Right kidney (tissue), 1 donor: ENCODE data around the gene DCANP1.
A peak's percentile ranks its signal among the peaks of the same experiment; 100 is the strongest.

Source experiments
- DNase-seq: peaks from one replicate; pipeline ENCODE4 v3.0.0-alpha.2; 2016

The DCANP1 gene

GRCh38 chr5:135480511-135480910 is 33.4 kb upstream of the DCANP1 start:
- DNase-seq, result no peak

DNA sequence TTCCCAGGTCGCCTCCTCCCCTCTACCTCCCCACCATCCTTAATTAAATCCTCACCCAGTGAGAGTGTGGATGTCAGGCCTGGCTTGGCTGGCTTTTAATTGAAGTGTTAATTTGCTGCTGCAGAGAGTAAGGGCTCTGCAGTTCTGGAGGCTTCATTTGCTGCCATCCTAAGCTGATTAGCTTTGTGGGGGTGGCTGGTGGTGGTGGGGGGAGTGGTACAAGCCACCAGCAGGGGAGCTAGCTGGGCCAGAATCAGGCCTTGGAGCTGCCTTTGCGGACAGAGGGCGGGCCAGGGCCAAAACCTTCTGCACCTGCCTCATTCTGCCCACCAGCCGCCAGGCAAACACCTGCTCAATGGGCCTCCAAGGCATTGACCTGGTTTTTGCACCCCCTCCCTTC is 31.8 kb upstream of the DCANP1 start:
- DNase-seq, result no peak

- DNase-seq, result no peak
Observed at GRCh38 chr5:135477613-135478066, 30.5 kb upstream of the DCANP1 start.

- no peak for DNase-seq
Observed at GRCh38 chr5:135476615-135477581, 29.8 kb upstream of the DCANP1 start.

- DNase-seq, result no peak
Observed at GRCh38 chr5:135473956-135474670, 27.0 kb upstream of the DCANP1 start.

- DNase-seq, result no peak
Observed at GRCh38 chr5:135472141-135472540, 25.0 kb upstream of the DCANP1 start.

GRCh38 chr5:135471726-135472125 is 24.6 kb upstream of the DCANP1 start:
- no peak for DNase-seq

GRCh38 chr5:135469911-135470310 is 22.8 kb upstream of the DCANP1 start:
- DNase-seq, result no peak

- no peak for DNase-seq
Observed at GRCh38 chr5:135468541-135468940, 21.4 kb upstream of the DCANP1 start.

DNA sequence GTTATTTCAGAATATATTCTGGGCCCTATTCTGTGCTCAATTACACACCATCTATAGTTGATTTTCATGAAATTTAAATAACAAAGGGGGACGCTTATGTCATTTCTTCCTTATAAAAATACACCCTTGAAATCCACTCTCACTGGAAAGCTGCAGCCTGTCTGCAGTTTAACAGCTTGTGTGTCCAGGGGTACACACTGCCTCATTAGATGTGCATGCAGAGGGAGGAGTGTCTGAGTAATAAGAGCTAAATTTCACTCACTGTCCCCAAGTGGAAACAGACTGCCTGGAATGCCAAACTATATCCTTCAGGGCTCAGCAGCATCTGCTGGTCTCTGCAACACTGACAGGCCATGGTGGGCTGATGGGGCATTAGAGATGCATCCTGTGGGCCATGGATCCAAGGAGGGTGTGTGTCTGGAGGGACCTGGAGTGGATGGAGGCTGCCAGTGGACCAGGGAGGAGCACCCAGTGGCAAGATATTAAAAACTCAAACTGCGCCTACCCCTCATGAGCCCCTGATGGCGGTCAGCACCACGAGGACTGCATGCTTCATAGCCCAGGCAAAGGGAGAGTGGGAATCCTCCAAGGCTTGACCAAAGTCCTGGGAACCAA is 20.8 kb upstream of the DCANP1 start:
- no peak for DNase-seq

DNA sequence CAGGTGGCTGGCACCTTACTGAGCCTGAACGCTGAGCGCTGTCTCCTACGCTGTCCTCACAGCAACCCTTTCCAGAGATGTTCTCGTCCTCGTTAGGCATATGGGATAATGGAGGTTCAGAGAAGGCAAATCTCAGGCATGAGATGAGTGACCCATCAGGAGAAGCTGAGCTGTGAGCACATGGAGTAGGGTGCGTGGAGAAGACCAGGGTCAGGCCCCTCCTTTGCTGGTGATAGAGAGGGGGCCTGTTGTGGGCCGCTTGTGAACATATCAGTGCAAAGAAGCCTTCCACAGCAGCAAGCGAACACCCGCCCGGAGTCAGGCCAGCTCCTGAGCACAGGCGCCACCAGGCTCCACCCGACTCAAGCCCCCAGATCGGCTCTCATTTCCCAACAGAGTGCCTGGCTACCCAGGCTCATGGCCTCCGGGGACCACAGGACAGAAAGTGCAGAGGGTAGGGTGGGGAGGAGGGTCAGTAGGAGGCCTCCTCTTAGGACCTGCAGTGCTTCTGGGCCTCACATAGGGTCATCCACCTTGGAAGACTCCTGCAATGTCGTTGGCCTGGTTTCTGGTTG is 20.0 kb upstream of the DCANP1 start:
- no peak for DNase-seq

DNA sequence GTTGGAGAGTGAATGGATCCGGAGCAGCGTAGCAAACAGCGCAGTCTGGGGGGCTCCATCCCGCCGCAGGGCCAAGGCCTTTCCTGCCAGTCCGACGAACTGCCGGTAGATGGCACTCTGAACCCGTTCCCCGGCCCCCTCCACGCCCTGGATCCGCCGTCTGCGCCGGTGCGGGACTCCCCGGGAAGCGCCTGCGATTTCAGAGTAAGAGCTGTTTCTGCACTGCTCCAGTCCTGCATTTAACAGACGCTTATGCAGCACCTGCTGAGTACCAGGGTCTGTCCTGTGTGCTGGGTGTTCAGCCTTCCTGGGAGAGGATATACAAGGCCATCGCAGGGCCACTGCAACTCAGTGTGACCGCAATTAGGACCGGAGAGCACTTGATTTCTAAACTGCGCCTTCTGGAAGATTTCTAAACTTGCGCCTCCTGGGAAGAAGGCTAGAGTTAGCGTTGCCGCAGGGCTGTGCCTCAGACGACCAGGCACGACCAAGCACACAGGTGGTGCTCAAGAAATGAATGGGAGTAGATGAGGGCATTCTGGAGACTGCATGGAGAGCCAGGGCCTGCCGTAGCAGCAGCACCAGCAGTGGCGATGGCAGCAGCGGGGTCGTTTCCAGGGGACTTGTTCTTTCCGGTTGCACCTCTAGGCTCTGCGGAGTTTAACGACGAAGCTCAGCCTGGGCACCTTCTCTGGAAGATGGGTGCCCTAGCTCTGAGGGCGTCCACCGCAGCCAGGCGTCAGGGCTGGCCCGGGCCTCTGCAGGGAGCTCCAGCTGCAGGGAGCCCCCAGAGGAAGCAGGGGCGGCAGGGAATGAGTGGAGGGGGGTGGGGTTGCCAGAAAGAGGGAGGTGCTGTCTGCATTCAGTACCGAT is 19.3 kb upstream of the DCANP1 start:
- peak; percentile 71 for DNase-seq

DNA sequence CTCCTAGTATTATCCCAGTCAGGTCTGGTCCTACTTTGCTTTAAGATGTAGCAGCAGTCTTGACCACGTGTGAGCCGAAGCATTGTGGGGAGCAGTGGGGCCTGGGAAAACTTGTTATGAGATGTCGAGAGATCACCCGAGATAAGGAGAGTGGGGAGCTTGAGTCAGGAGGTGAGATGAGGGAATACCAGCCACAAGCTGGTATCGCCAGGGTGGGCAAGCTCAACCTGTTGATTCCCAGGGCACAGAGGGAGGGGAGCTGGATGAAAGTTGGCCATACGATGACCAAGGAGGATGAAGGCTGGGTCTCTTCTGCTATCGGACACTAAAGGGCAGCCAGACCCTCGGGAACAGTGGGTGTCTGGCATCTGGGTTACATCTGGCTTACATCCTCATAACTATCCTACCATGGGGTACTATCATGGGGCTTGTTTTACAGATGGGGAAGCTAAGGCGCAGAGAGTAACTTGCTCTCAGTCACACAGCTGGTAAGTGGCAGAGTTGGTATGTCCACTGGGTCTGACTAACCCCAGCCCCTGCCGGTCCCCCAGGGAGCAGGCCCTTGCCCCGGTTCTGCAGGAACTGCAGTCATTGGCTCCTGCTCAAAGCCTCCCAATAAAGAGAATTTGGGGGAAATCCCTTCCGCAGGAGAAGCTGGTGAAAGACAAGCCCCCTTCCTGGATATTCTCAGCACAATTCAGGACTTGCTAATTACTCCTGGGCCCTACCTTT is 18.4 kb upstream of the DCANP1 start:
- no peak for DNase-seq

GRCh38 chr5:135462304-135462703 is 15.2 kb upstream of the DCANP1 start:
- peak; percentile 39 for DNase-seq

DNA sequence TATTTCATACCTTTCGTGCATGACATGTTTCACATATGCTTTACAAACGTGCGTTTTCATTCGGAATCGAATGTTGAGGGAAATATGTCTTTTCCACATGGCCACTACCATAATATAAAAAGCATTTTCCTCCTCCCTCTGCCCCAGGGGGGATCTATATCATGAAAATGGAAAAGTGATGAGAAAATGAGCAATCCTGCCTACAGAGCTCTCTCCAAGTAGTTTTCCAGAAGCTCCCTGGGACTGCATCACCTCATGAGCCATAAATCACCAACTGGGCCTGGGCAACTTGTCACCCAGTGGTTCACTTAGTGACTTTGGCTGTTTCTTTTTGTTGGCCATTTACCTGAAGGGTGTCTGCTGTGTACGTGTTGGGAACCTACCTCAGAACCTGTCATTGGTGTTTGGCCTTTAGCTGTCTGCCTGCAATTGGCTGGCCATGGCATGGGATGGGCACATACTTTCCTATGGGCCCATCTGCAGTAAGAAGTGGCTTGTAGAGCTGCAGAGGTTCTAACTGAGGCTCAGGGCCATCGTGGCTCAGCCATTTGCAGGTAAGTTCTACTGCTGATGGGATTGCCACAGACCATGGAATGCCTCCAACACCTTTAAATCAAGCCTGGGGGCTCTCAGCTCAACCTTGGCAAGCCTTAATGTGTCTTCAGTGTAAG is 14.5 kb upstream of the DCANP1 start:
- DNase-seq, result no peak

- DNase-seq, result no peak
Observed at GRCh38 chr5:135460246-135461033, 13.3 kb upstream of the DCANP1 start.

- DNase-seq, result no peak
Observed at GRCh38 chr5:135458921-135459331, 11.8 kb upstream of the DCANP1 start.

DNA sequence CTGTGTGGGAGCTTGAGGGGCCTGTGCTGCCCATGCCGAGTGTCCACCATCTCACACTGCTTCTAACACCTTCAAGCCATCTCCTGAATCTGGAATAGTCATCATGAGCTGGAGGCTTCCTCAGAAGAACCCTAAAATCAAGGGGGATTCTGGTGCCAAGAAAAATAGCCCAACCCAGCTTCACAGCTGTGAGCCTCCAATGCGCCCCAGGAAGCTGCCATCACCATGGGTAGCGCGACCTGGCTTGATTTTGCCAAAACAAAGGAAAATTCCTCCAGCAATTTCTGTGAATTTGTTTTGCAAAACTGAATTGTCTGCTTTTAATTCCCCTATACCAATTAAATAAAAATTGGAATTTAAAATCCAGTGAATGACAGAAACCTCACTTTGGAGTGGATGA is 11.2 kb upstream of the DCANP1 start:
- DNase-seq, result no peak

DNA sequence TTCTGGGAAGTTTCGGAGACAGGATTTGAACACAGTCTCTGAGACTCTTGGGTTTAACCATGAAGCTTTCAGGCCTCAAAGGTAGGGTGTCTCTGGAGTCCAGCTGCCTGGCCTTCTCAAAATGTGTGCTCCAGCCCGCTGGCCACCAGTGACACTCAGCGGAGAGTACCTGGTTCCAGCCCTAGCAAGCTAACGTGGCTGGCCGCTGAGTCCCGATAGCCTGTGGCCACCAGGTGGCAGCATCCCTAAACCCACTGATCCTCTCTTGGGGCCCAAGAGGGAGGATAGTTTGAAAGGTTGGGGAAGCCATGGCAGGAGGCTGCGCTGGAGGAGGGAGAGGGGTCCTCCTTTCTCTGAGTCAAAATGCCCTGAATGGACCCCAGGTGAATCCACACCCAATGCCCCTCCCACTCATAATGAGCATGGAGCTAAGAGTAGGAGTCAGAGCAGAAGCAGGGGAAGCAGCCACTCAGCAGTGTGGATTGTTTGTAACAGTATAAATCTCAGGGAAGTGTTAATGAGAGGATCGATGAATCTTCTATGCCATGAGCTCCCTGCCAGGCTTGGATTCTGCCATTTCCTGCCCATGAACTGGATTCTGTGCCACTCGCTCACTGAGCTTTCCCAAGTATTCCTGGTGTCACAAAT is 10.4 kb upstream of the DCANP1 start:
- DNase-seq, result no peak
